GM19324 (cell line): ENCODE data around the gene JPT2.
"Not testable (repeated sequence)": the region's sequence is repeated elsewhere in the genome, so short reads cannot be mapped to it uniquely, and the experiment has no call there.

ENCODE experiments used
- ATAC-seq: cut with Tn5 transposase; IDR thresholded peaks from one replicate; pipeline ENCODE4 v1.9.1; 2021; ENCODE audit warnings: mild to moderate bottlenecking, moderate library complexity; ENCODE audit not compliant: unreplicated experiment, low FRiP score

Gene JPT2

DNA sequence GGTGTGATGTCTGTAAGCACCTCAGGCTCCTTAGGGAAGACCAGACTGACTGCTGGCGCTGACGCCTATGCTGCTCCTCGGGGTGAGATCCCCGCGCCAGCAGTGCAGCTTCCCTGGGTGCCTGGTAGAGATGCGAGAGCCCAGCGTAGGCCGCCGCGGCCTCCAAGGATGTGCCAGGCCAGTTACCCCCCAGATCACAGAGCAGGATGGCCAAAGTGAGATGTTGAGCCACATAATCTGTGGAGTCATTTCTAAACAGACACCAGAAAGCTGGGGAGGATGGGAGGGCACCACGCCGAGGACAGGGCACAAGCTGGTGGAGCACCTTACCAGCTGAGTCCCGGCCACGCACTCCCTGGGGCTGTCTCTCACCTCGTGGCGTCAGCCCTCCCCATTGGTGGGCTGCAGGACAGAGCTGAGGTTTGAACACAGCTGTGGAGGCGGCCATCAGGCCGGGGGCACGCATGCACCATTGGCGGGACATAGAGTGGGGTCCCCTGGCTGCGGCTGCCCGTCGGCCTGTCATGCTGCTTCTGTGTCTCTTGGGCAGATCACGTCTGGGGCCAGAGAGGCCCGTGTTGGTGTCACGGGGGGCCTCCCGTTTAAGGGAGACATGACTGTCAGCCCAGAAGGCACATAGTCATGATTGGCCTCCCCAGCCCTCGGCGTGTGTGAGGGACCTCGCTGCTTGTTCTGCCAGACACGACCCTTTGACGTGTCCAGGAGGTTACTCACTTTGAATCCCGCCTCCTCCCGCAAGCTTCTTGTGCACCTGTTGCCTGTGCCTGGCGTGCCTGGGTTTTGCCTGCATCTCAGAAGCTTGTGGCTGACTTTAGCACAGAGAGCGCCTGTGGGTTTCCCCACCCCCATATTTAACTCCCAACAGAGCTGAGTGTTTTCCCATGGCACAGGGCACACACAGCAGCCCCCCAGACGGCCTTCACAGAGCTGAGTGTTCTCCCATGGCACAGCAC lies 49.9 kb downstream of the JPT2 start:
- no peak for ATAC-seq

DNA sequence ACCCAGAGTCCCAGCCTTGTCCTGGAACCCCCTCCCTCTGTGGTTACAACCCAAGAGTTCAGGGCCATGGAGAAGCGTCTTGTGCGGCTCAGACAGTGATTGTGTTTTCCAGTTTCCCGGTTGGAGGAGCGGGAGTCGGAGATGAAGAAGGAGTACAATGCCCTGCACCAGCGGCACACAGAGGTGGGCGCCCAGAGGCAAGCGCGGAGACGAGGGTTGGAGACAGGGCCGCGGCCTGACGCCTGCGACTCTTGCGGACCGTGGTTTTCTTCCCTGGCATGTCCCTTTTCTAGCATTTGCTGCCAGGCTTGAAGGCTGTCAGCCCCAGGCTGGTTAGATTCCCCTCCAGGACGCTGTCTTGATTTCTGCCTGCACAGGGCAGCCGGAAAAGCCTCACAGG lies 50.9 kb downstream of the JPT2 start:
- no peak for ATAC-seq

DNA sequence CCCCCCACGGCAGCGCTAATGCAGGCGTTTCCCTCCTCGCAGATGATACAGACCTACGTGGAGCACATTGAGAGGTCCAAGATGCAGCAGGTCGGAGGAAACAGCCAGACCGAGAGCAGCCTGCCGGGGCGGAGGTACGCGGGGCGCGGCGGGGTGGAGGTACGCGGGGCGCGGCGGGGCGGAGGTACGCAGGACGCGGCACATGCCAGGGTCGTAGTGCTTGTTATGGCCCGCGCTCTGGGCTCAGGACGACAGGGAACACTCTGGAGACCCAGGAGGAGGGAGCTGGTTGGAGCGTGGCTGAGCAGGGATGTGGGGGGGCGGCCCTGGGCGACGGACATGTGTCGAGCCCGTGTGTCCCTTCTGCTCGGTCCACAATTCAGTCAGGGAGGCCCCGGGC lies 51.4 kb downstream of the JPT2 start:
- no peak for ATAC-seq

DNA sequence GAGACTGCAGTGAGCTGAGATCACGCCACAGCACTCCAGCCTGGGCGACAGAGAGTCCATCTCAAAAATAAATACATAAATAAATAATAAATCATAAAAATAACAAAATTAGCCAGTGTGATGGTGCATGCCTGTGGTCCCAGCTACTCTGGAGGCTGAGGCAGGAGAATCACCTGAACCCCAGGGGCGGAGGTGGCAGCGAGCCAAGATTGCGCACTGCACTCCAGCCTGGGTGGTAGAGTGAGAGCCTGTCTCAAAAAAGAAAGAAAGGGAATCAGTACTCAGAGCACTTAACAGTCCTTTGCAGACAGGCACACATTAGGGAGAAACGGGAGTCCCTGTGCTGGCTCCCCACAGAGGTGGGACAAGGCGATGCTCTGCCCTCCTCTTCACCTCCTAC lies 53.0 kb downstream of the JPT2 start:
- ATAC-seq: no peak

DNA sequence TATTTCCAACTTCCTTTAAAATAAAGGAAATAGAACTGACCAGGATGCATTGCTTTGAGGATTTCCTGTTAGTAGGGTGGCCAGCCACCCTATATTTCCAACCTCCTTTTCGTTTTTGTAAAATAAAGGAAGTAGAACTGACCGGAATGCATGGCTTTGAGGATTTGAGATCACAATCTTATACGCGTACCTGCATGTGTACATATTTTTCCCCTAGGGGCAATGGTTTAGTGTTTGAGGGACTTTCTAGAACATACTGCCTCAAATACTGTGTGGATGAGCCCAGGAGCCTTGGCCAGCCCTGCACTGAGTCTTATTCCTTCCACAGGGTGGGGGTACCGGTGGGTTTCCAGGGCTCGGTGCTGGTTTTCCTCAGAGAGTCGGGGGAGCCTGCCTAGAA lies 53.5 kb downstream of the JPT2 start:
- ATAC-seq: no peak

DNA sequence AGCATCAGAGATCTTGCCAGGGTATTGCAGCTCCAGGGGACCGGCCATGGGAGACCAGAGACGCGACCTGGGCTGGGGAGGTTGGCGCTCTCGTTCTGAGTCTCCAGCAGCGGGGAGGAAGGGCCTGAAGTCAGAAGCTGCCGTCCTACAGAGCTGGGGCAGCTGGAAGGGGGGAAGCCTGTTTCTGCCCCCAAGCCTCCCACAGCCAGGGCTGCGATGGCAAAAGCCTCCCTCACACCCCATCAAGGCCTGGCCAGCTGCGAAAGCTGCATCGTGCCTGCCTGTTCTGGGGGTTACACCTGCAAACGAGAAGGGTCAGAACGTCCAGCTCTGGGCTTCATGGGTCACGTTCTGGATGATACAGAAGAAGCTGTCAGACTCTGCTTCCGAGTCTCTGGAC lies 54.0 kb downstream of the JPT2 start:
- no peak for ATAC-seq

DNA sequence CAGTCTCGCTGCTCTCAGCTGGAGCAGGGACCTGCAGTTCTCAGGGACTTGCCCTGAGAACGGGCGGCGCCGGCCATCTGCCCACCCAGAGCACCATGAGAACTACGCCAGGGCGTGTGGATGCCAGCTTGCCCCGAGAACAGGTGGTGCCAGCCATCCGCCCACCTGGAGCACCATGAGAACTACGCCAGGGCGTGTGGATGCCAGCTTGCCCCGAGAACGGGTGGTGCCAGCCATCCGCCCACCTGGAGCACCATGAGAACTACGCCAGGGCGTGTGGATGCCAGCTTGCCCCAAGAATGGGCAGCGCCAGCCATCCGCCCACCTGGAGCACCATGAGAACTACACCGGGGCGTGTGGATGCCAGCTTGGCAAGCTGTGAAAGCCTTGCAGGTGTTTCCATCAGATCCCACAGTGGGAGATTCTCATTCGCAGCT lies 54.5 kb downstream of the JPT2 start:
- not testable (repeated sequence) for ATAC-seq

DNA sequence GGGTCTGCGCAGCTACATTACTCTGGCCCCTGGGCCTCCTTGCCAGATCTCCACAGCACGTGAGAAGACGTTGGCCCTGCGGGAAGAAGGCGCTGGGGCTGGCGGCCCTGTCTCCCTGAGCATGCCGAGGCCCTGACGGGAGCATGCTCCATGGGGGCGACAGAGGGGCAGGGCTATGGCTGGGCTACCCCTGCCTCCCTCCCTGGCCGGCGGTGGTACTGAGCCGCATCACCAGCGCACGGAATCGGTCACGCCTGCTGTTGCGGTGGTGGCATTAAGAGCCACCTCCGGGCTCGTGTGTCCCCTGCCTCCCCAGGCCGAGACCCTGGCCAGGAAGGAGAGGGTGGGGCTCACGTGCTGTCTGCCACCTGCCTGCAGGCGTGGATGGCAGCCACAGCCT lies 56.0 kb downstream of the JPT2 start:
- ATAC-seq: no peak

DNA sequence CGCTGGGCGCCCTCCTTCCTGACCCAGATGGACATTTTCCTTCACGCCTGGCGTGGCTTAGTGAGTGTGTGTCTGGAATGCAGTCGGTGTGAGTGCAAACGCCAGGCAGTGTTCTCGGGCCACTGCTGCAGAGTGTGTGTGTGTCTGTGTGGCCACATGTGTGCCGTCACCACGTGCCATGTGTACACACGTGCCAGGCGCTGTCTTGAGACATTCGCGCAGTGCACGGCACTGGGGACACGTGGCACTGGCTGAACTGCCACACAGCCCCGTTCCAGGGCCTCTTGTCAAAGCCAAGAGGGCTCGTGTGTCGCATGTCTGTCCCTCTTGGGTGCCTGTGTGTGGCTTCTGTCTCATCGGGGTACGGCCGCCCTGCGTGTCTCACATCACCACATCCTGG lies 56.7 kb downstream of the JPT2 start:
- ATAC-seq: no peak

DNA sequence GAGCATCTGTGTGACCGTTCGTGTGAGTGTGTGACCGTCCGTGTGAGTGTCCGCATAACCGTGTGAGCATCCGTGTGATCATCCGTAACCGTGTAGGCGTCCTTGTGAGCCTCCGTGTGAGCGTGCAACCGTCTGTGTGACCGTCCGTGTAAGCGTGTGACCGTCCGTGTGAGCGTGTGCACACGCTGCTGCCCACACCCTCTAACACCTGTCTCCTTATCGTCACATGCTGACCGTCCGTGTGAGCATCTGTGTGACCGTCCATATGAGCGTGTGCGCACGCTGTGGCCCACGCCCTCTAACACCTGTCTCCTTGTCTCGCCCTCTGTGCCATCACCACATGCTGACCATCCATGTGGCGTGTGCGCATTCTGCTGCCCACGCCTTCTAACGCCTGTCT lies 62.2 kb downstream of the JPT2 start:
- ATAC-seq: no peak

DNA sequence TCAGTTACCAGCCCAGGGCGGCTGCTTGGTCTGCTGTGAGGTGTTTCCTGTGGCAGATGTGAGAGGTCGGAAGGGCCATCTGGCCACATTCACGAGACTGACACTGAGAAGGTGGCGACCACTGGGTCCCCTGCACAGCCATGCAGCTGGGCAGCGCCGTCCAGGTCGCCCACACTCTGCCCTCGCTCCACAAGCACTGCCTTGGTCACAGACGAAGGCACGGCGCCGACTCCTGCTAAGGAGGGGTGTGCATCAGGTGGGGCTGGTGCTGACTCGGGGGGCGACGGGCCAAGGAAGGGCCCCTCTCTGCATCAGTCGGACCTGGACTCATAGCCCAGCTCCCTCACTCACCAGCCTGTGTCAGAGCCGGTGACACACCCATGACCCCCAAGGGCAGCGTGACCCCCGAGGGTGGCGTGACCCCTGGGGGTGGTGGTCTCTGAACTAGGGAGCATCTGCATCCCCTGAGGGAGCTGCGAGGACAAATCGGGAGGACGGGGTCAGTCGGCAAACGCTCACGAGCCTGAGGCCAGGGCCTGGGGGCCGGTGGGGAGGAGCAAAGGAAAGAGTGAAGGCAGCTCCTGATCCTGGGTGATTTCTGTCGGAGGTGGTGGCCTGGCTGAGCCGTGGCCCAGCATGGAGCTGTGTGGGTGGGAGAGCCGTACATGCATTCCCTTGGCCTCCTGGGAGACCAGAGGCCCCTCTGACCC lies 62.9 kb downstream of the JPT2 start:
- no peak for ATAC-seq

DNA sequence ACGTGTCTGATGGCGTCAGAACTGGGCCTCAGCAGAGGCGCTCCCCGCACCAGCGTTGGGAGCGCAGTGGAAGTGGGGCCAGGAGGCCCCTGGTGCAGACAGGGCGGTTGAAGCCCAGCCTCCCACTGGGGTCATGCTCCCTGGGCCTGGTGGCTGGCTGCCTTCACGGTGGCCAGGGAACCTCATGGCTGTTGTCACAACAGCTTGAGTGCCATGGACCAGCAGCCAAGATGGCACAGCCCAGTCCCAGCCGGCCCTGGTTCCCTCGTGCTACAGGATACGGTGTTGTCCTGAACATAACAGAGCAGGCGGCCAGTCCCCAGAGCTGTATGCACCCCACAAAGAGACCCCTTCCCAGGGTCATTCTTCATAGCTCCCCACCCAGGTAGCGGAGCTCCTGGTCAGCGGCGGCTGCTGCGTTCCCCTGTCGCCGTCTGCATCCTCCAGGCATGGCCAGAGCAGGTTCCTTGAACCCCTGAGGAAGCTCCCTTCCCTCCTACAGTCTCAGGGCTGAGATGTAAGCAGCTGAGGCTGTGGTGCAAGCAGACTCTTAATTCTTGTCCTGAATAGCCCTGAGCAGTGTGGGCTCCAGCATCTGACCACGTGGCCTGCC lies 63.6 kb downstream of the JPT2 start:
- ATAC-seq: no peak

DNA sequence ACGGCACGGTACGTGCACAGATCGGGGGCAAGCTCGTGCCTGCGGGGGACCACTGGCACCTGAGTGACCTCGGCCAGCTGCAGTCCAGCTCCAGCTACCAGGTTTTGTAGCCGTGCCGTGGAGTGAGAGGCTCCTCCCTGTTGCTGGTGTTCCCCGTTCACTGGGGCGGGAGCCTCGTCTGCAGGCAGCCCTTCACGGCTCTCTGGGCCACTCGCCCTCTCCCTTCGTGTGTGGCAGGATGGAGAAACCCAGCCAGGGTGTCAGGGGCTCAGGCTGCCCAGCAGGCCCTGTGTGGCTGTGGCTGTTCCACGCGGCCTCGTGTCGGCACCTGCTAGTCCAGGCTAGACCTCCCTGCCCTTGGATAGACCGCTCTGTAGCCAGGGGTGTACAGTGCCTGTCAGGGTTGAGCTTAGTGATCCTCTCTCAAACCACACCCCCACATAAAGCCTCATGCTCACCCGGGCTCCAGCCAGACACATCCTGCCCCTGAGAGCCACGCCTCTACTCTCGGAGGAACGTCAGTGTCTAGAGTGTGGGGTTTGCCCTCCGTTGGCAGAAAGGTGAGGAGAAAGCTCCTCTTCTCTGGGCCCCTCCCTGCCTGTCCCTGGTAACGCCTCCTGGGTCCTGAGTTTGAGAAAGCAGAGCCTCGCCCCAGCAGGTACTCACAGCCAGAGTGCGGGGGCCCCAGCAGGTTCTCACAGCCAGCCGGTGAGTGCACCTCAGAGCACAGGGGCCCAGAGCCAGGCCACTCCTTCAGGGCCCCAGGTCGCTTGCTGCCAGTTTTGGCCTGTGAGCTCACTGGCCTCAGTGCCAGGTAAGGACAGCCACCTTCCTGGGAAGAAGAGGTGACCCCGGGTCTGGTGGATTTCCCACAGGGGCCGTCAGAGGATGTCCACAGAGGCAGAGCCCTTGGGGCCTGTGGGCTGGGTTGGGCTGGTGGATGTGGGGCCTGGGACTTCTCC lies 65.6 kb downstream of the JPT2 start:
- ATAC-seq: no peak

DNA sequence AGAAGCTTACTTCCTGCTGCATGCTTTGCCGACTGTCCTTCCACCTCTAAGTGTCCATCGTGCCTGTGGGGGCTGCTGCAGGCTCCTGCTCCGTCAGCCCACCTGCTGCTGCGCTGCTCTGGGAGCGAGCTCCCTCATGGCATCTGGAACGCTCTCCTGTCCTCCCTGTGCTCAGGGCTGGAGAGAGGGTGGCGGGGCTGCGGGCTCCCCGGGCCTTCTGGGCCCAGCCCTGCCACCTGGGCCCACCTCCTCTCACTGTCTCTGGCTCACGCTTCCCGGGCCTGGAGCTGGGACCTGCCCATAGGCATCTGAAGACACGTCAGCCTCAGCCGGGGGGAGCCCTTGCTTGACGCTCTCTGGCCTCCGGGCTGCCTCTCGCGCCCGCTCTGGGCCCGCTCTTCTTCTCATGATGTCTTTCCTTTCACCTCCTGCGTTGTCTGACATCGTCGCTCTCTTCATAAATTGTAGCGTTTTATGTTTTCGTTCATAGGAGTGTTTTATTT lies 66.3 kb downstream of the JPT2 start:
- no peak for ATAC-seq

DNA sequence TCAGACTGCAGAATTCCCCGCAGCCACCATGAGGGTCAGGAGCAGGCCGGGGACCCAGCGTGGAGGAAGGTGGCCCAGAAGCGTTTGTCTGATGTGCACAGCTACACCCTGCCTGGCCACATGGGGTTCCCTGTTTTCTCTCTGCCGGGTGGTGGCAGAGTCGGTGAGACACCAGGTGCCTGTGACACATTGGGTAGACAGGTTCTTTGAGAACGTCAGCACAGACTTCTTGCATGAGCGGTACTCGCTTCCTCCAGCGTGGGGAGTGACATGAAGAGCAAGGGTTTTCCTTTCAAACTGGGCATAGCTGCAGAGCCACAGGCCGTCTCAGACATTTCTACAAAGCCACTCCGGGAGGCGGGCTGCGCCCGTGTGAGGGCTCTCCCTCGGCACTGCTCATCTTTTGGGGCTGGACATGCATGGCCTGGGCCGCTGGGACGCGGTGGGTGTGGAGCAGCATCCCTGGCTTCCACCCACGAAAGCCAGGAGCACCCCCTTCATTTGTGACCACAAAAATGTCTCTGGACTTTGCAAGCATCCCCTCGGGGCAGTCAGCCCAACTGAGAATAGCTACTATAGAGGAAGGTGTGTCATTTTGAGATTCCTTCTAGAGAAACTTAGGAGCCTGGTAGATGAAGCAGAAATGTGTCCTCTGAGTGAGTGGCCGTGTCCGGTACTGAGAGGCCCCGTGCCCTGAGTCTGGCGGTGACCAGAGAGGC lies 67.3 kb downstream of the JPT2 start:
- no peak for ATAC-seq

DNA sequence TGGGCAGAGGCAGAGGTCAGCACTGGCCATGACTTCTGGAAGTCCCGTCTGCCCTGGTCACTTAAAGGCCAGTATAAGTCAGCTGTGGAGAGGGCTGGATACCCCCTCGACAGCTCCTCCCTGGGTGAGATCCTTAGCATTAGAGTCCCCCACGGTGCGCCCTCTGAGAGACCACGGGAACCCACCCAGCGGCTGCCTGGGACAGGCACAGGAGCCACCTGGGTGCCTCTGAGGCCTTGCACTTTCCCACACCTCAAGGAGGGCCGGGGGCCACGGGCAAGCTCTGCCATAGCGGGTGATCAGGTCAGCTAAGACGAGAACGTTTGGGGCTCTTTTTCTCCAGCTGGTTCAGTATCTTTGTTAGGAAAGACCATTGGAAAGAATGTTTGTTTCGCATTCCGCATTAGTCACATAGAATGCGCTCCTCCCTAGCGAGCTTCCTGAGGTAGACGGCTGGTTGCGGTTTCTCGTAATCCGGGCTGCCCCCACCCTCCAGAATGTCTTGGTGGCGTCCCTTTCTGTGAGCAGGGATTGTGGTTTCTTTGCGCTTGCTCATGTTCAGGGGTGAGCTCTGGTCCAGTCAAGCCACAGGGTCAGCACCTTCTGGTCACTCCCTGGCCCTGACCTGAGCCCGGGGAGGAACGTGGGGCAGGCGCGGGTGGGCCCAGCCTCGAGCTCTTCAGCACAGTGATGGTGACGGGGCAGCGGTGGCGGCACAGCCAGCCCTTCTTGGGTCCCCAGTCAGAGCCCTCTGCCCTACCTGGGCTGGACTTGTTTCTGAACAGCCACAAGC lies 68.0 kb downstream of the JPT2 start:
- no peak for ATAC-seq

DNA sequence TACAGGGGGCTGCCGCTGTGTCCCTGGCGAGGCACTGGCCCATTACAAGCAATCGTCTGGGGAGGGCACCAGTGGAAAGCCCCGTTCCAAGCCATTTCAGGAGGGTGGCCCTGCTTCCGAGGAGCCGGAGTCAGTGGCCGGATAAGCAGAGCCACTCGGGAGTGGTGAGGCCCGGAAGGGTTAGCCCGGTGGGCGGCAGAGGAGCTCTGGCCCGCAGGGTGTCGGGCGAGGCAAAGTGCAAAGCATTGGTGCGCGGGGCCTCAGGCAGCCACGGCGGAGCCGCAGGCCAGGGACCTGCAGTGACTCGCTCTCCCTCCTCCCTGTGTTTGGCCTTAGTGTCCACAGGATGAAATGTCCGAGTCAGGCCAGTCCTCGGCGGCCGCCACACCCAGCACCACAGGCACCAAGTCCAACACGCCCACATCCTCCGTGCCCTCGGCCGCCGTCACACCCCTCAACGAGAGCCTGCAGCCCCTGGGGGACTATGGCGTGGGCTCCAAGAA lies 68.7 kb downstream of the JPT2 start:
- ATAC-seq: no peak

DNA sequence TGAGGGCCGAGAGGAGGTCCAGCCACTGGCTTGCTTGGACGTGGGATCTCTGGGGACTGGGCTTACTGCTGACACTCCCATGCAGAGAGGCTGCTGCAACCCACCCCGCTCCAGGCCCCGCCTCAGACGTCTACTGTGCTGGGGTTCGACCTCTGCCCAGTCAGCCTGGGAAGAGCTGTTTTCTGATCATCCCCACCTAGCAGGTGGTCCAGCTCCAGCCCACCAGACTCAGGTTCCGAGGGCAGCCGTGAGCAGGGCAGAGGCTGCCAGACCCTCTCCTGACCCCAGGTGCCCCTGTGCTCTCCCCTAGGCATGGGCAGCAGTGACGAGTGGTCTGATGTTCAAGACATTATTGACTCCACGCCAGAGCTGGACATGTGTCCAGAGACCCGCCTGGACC lies 69.9 kb downstream of the JPT2 start:
- no peak for ATAC-seq
